ENCODE results near the gene CACNA2D2. TPM values are rescaled to one million over a fixed set of nuclear protein-coding genes. Genes with fewer than 3 reads are reported as not detected.

CACNA2D2 gene
- total and polyA plus RNA-seq, 2 of the 8 experiments (the other 6 are each of a cell fraction or from before 2014, with no cell fraction given): 14.1 to 25.0 TPM

DNA sequence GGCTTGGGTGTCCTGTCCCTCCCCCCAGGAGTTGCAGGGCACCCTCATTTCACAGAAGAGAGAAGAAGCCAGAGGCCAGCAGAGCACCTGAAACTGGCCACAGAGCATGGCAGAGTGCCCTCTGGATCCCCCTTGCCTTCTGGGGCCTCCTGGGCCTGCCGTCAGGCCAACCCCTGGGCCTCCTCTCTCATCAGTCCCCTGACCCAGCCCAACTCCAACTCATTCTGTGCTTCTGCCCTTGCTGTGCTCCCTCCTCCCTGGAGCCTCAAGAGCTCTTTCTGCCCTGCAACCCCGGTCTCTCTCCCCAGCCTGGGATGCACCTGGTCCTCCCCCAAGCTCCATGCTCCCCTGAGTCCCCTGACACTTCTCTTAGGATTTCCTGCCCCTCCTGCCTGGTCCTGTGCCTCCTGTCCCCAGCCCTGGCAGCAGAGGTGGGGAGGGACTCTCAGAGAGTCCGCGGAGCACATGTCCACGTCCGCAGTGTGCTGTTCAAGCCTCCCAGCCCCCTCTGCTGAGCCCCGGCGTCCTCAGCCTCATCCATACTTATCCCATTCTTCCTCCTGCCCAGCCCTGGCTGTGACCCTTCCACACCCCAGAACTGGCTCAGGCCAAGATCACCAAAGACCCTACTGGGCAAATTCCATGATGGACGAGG lies 30.5 kb upstream of the CACNA2D2 start:
- no peak overlapping the region for H4K5ac ChIP-seq (ENCODE audit: insufficient read length, low read depth, low read length)
- no peak overlapping the region for H3K56ac ChIP-seq (replicated peaks; ENCODE audit: insufficient read length, low read depth, low read length)
- no peak overlapping the region for H2AFZ ChIP-seq (ENCODE audit: low read length)
- peaks cover 0 to 15% (median 14%) of the 10 kb centered on the region in 4 experiments; a peak in 5 of 7 replicates for H3K27me3 ChIP-seq (replicated peaks in 1 of 4; ENCODE audit: control insufficient read depth in 3 of 4, extremely low read depth in 1 of 4, insufficient read depth in 3 of 4, low read length in 3 of 4)
- H4K91ac ChIP-seq (replicated peaks; ENCODE audit: insufficient read length, low read length): peak overlapping the region; percentile 32
- WGBS, 2 experiments (ENCODE audit: extremely low coverage in 1 of 2, insufficient coverage in 1 of 2, insufficient read length in 1 of 2, insufficient replicate concordance in 2 of 2, low coverage in 1 of 2, low lambda C conversion rate in 2 of 2, missing lambda C conversion rate in 1 of 2): 88% methylated on average over 9 of the region's 9 CpGs; no CpG with 5 or more reads in 1 of the 2 experiments
- H2BK120ac ChIP-seq (replicated peaks; ENCODE audit: low read depth, low read length): no peak overlapping the region
- H3K23me2 ChIP-seq (ENCODE audit: low read depth, low read length): peaks cover 1% of the 10 kb centered on the region; the same call in 1 of the 2 replicates
- no peak overlapping the region for H3K4ac ChIP-seq (replicated peaks; ENCODE audit: insufficient read length, low read depth, low read length)
- H2BK12ac ChIP-seq (ENCODE audit: low read depth, low read length): peak overlapping the region; percentile 50; the same call in 1 of the 2 replicates
- no peaks in the 10 kb centered on the region for H3K79me2 ChIP-seq (ENCODE audit: control insufficient read depth in 1 of 2, insufficient read depth in 2 of 2, low read length in 2 of 2)
- H2BK20ac ChIP-seq (ENCODE audit: low read length): no peak overlapping the region; the same call in 1 of the 2 replicates
- DNase-seq (ENCODE audit: low read depth in 1 of 2, low spot score in 2 of 2): no peak
- no peaks in the 10 kb centered on the region for H3K79me1 ChIP-seq (ENCODE audit: low read depth, low read length)
- CTCF ChIA-PET (ENCODE audit: partially characterized antibody): interaction anchor here (0.6 to 24.6 kb wide), 12 partner anchors 9 to 232 kb away, joined by 3 to 473 read pairs (median 6); no protein-coding TSS in a partner anchor
- H3K23ac ChIP-seq (ENCODE audit: insufficient read length): no peak overlapping the region
- no peak overlapping the region for H3K4me3 ChIP-seq (ENCODE audit: extremely low read depth in 1 of 4, insufficient read depth in 2 of 4, low read depth in 3 of 4, low read length in 4 of 4)
- 0 out of 2 replicates have a peak overlapping the region, but pooled peaks have one; percentile 46 for H2BK15ac ChIP-seq (ENCODE audit: low read length)
- no peak overlapping the region; the same call in 1 of the 2 replicates for H2BK5ac ChIP-seq (ENCODE audit: low read depth, low read length)
- no peaks in the 10 kb centered on the region for H3K9me3 ChIP-seq (ENCODE audit: insufficient read depth in 2 of 2, low read depth in 1 of 2, low read length in 1 of 2)
- no peaks in the 10 kb centered on the region for H4K20me1 ChIP-seq (replicated peaks in 1 of 2; ENCODE audit: control insufficient read depth in 1 of 2, insufficient read depth in 2 of 2, low read length in 2 of 2)
- no peak for FAIRE-seq
- H3K4me1 ChIP-seq (replicated peaks in 1 of 4; ENCODE audit: control insufficient read depth in 3 of 4, insufficient read depth in 4 of 4, low read length in 3 of 4): peaks cover 2 to 18% (median 9%) of the 10 kb centered on the region in 4 experiments
- peak overlapping the region; percentile 78 for H3K18ac ChIP-seq (ENCODE audit: extremely low read depth, low read length)
- no peaks in the 10 kb centered on the region for H3K36me3 ChIP-seq (ENCODE audit: control insufficient read depth in 2 of 4, insufficient read depth in 4 of 4, low read length in 3 of 4)
- no peak overlapping the region for H3K27ac ChIP-seq (ENCODE audit: low read depth, low read length)
- POLR2A ChIA-PET (ENCODE audit: partially characterized antibody): interaction anchor here (0.6 to 1.4 kb wide), 3 partner anchors 17 to 87 kb away, joined by 3 read pairs; partner anchors contain the start of gene CACNA2D2
- no peak overlapping the region for H3K4me2 ChIP-seq (ENCODE audit: insufficient read depth in 1 of 2, low read depth in 2 of 2, low read length in 2 of 2)
- no peak overlapping the region for H4K8ac ChIP-seq (ENCODE audit: extremely low read depth, insufficient read depth, low read length)
- H3K9ac ChIP-seq (replicated peaks in 1 of 4; ENCODE audit: extremely low read depth in 1 of 4, low read depth in 3 of 4, low read length in 3 of 4): no peak overlapping the region
- H3K14ac ChIP-seq (ENCODE audit: insufficient read length): no peak overlapping the region
- 0 out of 2 replicates have a peak overlapping the region, but pooled peaks have one; percentile 5 for H2AK5ac ChIP-seq (ENCODE audit: low read depth, low read length)
- no peak for TF ChIP-seq EZH2 (IDR thresholded peaks at IDR 0.05; ENCODE audit: low read depth, low read length, severe bottlenecking)
- TF ChIP-seq HDAC2 (IDR thresholded peaks at IDR 0.05; ENCODE audit: borderline replicate concordance in 1 of 2, low read depth in 2 of 2, low read length in 2 of 2): no peak
- no peak for TF ChIP-seq RXRA (IDR thresholded peaks at IDR 0.05; ENCODE audit: insufficient read depth, low read depth, low read length)
- TF ChIP-seq YY1 (IDR thresholded peaks at IDR 0.05; ENCODE audit: low read depth, low read length): no peak
- TF ChIP-seq, protein P1, sequence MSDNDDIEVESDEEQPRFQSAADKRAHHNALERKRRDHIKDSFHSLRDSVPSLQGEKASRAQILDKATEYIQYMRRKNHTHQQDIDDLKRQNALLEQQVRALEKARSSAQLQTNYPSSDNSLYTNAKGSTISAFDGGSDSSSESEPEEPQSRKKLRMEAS (IDR thresholded peaks at IDR 0.05): no peak; the same call in 1 of the 2 replicates
- no peak for TF ChIP-seq ZNF274 (IDR thresholded peaks at IDR 0.05; ENCODE audit: borderline replicate concordance, extremely low read depth, low read length)
- no peak for TF ChIP-seq SP2 (IDR thresholded peaks at IDR 0.05; ENCODE audit: low read length)
- no peak for TF ChIP-seq PHF8 (conservative IDR thresholded peaks at IDR 0.05; ENCODE audit: low read depth, low read length)
- TF ChIP-seq SAP30 (IDR thresholded peaks at IDR 0.05; ENCODE audit: insufficient read depth, insufficient replicate concordance, low read length): no peak
- no peak for TF ChIP-seq POLR2A (IDR thresholded peaks at IDR 0.05; ENCODE audit: control extremely low read depth in 1 of 2, low read depth in 2 of 2, low read length in 2 of 2)

All from H1 (cell line).